Measurements from ENCODE around the gene NELL1.

The NELL1 gene

GRCh38 chr11:20668844-20669819, at the start of gene NELL1:
Gene NELL1, plus strand, starts transcription at chr11:20669586.
- no peak for DNase-seq (ENCODE audit: low read depth in 2 of 2)

- no peak for DNase-seq (ENCODE audit: low read depth in 2 of 2)
Observed at GRCh38 chr11:20620988-20621387, 48.4 kb upstream of the NELL1 start.

GRCh38 chr11:20621679-20622078, 47.7 kb upstream of the NELL1 start:
- DNase-seq (ENCODE audit: low read depth in 2 of 2) = no peak

GRCh38 chr11:20623252-20623651, 46.1 kb upstream of the NELL1 start:
- no peak for DNase-seq (ENCODE audit: low read depth in 2 of 2)

- no peak for DNase-seq (ENCODE audit: low read depth in 2 of 2)
Observed at GRCh38 chr11:20626279-20626678, 43.1 kb upstream of the NELL1 start.

GRCh38 chr11:20627026-20627425, 42.4 kb upstream of the NELL1 start:
- no peak for DNase-seq (ENCODE audit: low read depth in 2 of 2)

GRCh38 chr11:20627701-20628100, 41.7 kb upstream of the NELL1 start:
- no peak for DNase-seq (ENCODE audit: low read depth in 2 of 2)

GRCh38 chr11:20631519-20632168, 37.7 kb upstream of the NELL1 start:
- DNase-seq (ENCODE audit: low read depth in 2 of 2) = no peak

- no peak for DNase-seq (ENCODE audit: low read depth in 2 of 2)
Observed at GRCh38 chr11:20632169-20632532, 37.2 kb upstream of the NELL1 start.

GRCh38 chr11:20634044-20634443, 35.3 kb upstream of the NELL1 start:
- no peak for DNase-seq (ENCODE audit: low read depth in 2 of 2)

GRCh38 chr11:20634781-20635180, 34.6 kb upstream of the NELL1 start:
- no peak for DNase-seq (ENCODE audit: low read depth in 2 of 2)

GRCh38 chr11:20638074-20638473, 31.3 kb upstream of the NELL1 start:
- DNase-seq (ENCODE audit: low read depth in 2 of 2) = no peak

GRCh38 chr11:20639688-20640087, 29.7 kb upstream of the NELL1 start:
- no peak for DNase-seq (ENCODE audit: low read depth in 2 of 2)

- DNase-seq (ENCODE audit: low read depth in 2 of 2) = no peak
Observed at GRCh38 chr11:20640401-20640800, 29.0 kb upstream of the NELL1 start.

- no peak for DNase-seq (ENCODE audit: low read depth in 2 of 2)
Observed at GRCh38 chr11:20644360-20644759, 25.0 kb upstream of the NELL1 start.

- DNase-seq (ENCODE audit: low read depth in 2 of 2) = peak in 1 of 2 donors; percentile 4
Observed at GRCh38 chr11:20647976-20648565, 21.3 kb upstream of the NELL1 start.

GRCh38 chr11:20652150-20652806, 17.1 kb upstream of the NELL1 start:
- DNase-seq (ENCODE audit: low read depth in 2 of 2) = no peak

GRCh38 chr11:20654038-20654437, 15.3 kb upstream of the NELL1 start:
- no peak for DNase-seq (ENCODE audit: low read depth in 2 of 2)

- DNase-seq (ENCODE audit: low read depth in 2 of 2) = no peak
Observed at GRCh38 chr11:20656901-20657300, 12.5 kb upstream of the NELL1 start.

GRCh38 chr11:20658135-20658534, 11.3 kb upstream of the NELL1 start:
- no peak for DNase-seq (ENCODE audit: low read depth in 2 of 2)

GRCh38 chr11:20661445-20661844, 7.9 kb upstream of the NELL1 start:
- no peak for DNase-seq (ENCODE audit: low read depth in 2 of 2)

- DNase-seq (ENCODE audit: low read depth in 2 of 2) = no peak
Observed at GRCh38 chr11:20661850-20662249, 7.5 kb upstream of the NELL1 start.

Data from stimulated activated CD8-positive, alpha-beta memory T cell treated with anti-CD3 and anti-CD28 coated beads, Interleukin-15, amount 100 ng/mL, for 4 hours (primary cell).